Endodermal cell (in vitro differentiated cells): Measurements from ENCODE around the gene GPD2. TPM values are rescaled to one million over a fixed set of nuclear protein-coding genes. Genes with fewer than 3 reads are reported as not detected.

Experiments
- DNase-seq: peaks from one replicate; pipeline ENCODE4 v3.0.0-alpha.2; 2017
- H3K27ac ChIP-seq: 2 replicates; pipeline ENCODE4 v1.5.1; 2013; ENCODE audit warnings: mild to moderate bottlenecking, low read depth, low read length, moderate library complexity
- H3K27me3 ChIP-seq: 2 replicates; pipeline ENCODE4 v1.6.1; 2013; ENCODE audit warnings: mild to moderate bottlenecking, low read length, moderate library complexity; ENCODE audit not compliant: insufficient read depth, control insufficient read depth, poor library complexity, severe bottlenecking
- H3K36me3 ChIP-seq: 2 replicates; pipeline ENCODE4 v1.7.0; 2013; ENCODE audit warnings: mild to moderate bottlenecking, low read length, moderate library complexity; ENCODE audit not compliant: control insufficient read depth, insufficient read depth
- H3K4me1 ChIP-seq: one replicate; pipeline ENCODE4 v1.7.0; 2013; ENCODE audit warnings: low read length; ENCODE audit not compliant: control insufficient read depth, insufficient read depth
- H3K4me3 ChIP-seq: 2 replicates; pipeline ENCODE4 v1.5.1; 2013; ENCODE audit warnings: mild to moderate bottlenecking, low read length, moderate library complexity
- H3K9ac ChIP-seq: 2 replicates; pipeline ENCODE4 v1.6.1; 2013; ENCODE audit warnings: mild to moderate bottlenecking, low read length, moderate library complexity; ENCODE audit not compliant: poor library complexity, severe bottlenecking; ENCODE audit errors: extremely low read depth
- H3K9me3 ChIP-seq: 2 replicates; pipeline ENCODE4 v1.6.1; 2013; ENCODE audit warnings: mild to moderate bottlenecking, low read length, moderate library complexity; ENCODE audit not compliant: control insufficient read depth
- H3K27ac Mint-ChIP-seq: 2 replicates; pipeline ENCODE4 v1.8.0; 2020; ENCODE audit warnings: mixed read lengths
- H3K27me3 Mint-ChIP-seq: 2 replicates; pipeline ENCODE4 v1.8.0; 2021; ENCODE audit warnings: mild to moderate bottlenecking, mixed read lengths; ENCODE audit not compliant: insufficient read depth
- H3K36me3 Mint-ChIP-seq: 2 replicates; pipeline ENCODE4 v1.8.0; 2020; ENCODE audit warnings: low read depth, mixed read lengths
- H3K4me1 Mint-ChIP-seq: 2 replicates; pipeline ENCODE4 v1.8.0; 2020; ENCODE audit warnings: mixed read lengths
- H3K4me3 Mint-ChIP-seq: 2 replicates; pipeline ENCODE4 v1.8.0; 2020; ENCODE audit warnings: mild to moderate bottlenecking, moderate library complexity, mixed read lengths
- H3K9me3 Mint-ChIP-seq: 2 replicates; pipeline ENCODE4 v1.8.0; 2020; ENCODE audit warnings: mild to moderate bottlenecking, mixed read lengths
- CTCF ChIP-seq: fragments of 200-600 bp; sonication (generic); conservative IDR thresholded peaks from 2 replicates; pipeline ENCODE4 v1.5.0; 2021; ENCODE audit warnings: antibody characterized with exemption, mild to moderate bottlenecking
- WGBS, 2 experiments: methylation state at CpG; one replicate each; pipeline versions ENCODE4 v1.1.5 to v1.1.7; 2013; ENCODE audit warnings: missing lambda C conversion rate in 2 of 2, mixed read lengths in 1 of 2; ENCODE audit not compliant: insufficient coverage in 1 of 2, insufficient read length in 1 of 2; 5-methylcytosine and 5-hydroxymethylcytosine counted together
- total RNA-seq, 2 donors: library from RNA; stranded (reverse); fragmentation: NEBNext Ultra II Directional in 1 of 2; extraction: Animal tissue kit (Norgen Biotek cat#: 25700) in 1 of 2; gene quantifications; 2 replicates in 1 of 2; 3 replicates in 1 of 2; pipeline ENCODE4 v1.2.1, GENCODE V29; 2021

GPD2 gene
- total RNA-seq, 2 donors from 2014 or later: 51.7 to 64.6 TPM

DNA sequence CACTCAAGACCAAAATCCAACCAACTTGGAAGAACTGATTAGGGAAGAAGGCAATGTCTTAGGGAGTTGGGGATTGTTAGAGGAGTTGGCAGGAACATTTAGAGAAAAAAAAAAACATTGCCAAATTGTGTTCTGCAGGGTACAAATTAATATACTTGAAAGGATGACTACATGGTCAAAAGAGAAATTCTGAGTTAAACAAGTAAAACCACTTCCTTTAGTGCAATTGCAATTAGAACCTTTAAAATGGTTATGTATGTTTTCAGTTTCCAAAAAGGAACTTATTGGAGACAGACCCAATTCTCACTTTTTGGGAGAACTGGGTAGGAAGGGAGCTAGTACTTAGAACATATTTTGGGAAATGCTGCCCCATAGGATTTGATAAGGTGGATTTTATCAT, 137.9 kb downstream of the GPD2 start:
- Mint-ChIP-seq H3K9me3 (peaks cover 6% of the 10 kb centered on the region), H3K4me1 (no peaks in the 10 kb centered on the region), H3K4me3 (no peak overlapping the region), H3K27ac (no peak overlapping the region), H3K36me3 (peaks cover 30% of the 10 kb centered on the region), H3K27me3 (no peaks in the 10 kb centered on the region)
- H3K9me3 ChIP-seq: no peaks in the 10 kb centered on the region
- no peaks in the 10 kb centered on the region for H3K4me1 ChIP-seq
- no peak for DNase-seq
- no peak overlapping the region for H3K9ac ChIP-seq
- no peak for TF ChIP-seq CTCF
- H3K27me3 ChIP-seq: no peaks in the 10 kb centered on the region
- no peak overlapping the region for H3K27ac ChIP-seq
- H3K36me3 ChIP-seq: peaks cover 6% of the 10 kb centered on the region
- no peak overlapping the region for H3K4me3 ChIP-seq

GRCh38 chr2:156576005-156576404, 139.8 kb downstream of the GPD2 start:
- no peaks in the 10 kb centered on the region for H3K9me3 ChIP-seq
- Mint-ChIP-seq H3K9me3 (peaks cover 6% of the 10 kb centered on the region), H3K27me3 (no peaks in the 10 kb centered on the region), H3K4me1 (peaks cover 7% of the 10 kb centered on the region), H3K4me3 (no peak overlapping the region), H3K36me3 (peaks cover 24% of the 10 kb centered on the region), H3K27ac (no peak overlapping the region)
- peaks cover 5% of the 10 kb centered on the region for H3K36me3 ChIP-seq
- no peak overlapping the region for H3K9ac ChIP-seq
- WGBS, 2 experiments: 62 to 100% methylated on average over 1 to 3 of the region's 3 CpGs
- DNase-seq: no peak
- no peaks in the 10 kb centered on the region for H3K27me3 ChIP-seq
- H3K4me3 ChIP-seq: no peak overlapping the region
- no peak overlapping the region for H3K27ac ChIP-seq
- no peak for TF ChIP-seq CTCF
- H3K4me1 ChIP-seq: no peaks in the 10 kb centered on the region

DNA sequence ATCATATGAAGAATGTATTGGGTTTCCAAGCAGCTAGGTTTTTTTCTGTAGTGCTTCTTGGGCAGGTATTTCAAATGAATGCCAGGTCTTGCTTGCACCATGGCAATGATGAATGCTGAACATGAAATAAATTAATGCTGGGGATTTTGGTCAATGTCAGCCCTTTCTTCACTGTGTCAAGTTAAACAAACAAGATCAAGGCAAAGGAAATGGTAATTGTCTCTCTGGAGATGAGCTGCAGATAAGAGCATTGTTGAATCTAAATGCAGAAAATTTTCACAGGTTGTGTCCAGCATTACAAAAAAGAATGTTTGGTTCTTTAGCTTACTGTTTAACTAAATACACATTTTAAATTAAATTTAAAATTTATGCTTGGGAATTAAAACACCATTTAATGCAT, 144.3 kb downstream of the GPD2 start:
- peaks cover 28% of the 10 kb centered on the region for H3K4me1 Mint-ChIP-seq
- no peak for TF ChIP-seq CTCF

More for the DNA sequence above, 144.3 kb downstream of the GPD2 start:
- Mint-ChIP-seq H3K36me3 (peaks cover 6% of the 10 kb centered on the region), H3K27me3 (no peaks in the 10 kb centered on the region), H3K4me3 (no peak overlapping the region), H3K27ac (no peak overlapping the region), H3K9me3 (no peaks in the 10 kb centered on the region)
- no peaks in the 10 kb centered on the region for H3K4me1 ChIP-seq
- H3K9ac ChIP-seq: no peak overlapping the region
- no peak for DNase-seq
- H3K4me3 ChIP-seq: no peak overlapping the region
- H3K27ac ChIP-seq: no peak overlapping the region
- no peaks in the 10 kb centered on the region for H3K27me3 ChIP-seq
- H3K36me3 ChIP-seq: no peaks in the 10 kb centered on the region
- H3K9me3 ChIP-seq: no peaks in the 10 kb centered on the region
